Measurements from ENCODE around the gene SOX3.

Gene SOX3

GRCh38 chrX:140507223-140507981, 2.5 kb upstream of the SOX3 start:
- no peak overlapping the region for H3K4me3 ChIP-seq (ENCODE audit: low read depth, low read length)
- no peak for DNase-seq (ENCODE audit: low read depth)
- no peak for TF ChIP-seq CTCF (IDR thresholded peaks at IDR 0.05; ENCODE audit: low read depth, low read length, missing control alignments)

GRCh38 chrX:140505421-140506337, 810 bp upstream of the SOX3 start:
- no peak for DNase-seq (ENCODE audit: low read depth)
- TF ChIP-seq CTCF (IDR thresholded peaks at IDR 0.05; ENCODE audit: low read depth, low read length, missing control alignments) = no peak
- no peak overlapping the region for H3K4me3 ChIP-seq (ENCODE audit: low read depth, low read length)

GRCh38 chrX:140503714-140504351, 1.0 kb downstream of the SOX3 start:
- no peak for TF ChIP-seq CTCF (IDR thresholded peaks at IDR 0.05; ENCODE audit: low read depth, low read length, missing control alignments)
- DNase-seq (ENCODE audit: low read depth) = no peak
- no peak overlapping the region for H3K4me3 ChIP-seq (ENCODE audit: low read depth, low read length)

- H3K4me3 ChIP-seq (ENCODE audit: low read depth, low read length) = no peak overlapping the region
- TF ChIP-seq CTCF (IDR thresholded peaks at IDR 0.05; ENCODE audit: low read depth, low read length, missing control alignments) = no peak
- no peak for DNase-seq (ENCODE audit: low read depth)
Measured at GRCh38 chrX:140503238-140503601, 1.6 kb downstream of the SOX3 start.

- no peak for TF ChIP-seq CTCF (IDR thresholded peaks at IDR 0.05; ENCODE audit: low read depth, low read length, missing control alignments)
- no peak overlapping the region for H3K4me3 ChIP-seq (ENCODE audit: low read depth, low read length)
- no peak for DNase-seq (ENCODE audit: low read depth)
Measured at GRCh38 chrX:140502491-140503237, 2.2 kb downstream of the SOX3 start.

- TF ChIP-seq CTCF (IDR thresholded peaks at IDR 0.05; ENCODE audit: low read depth, low read length, missing control alignments) = no peak
- no peak overlapping the region for H3K4me3 ChIP-seq (ENCODE audit: low read depth, low read length)
- no peak for DNase-seq (ENCODE audit: low read depth)
Measured at GRCh38 chrX:140501940-140502468, 2.9 kb downstream of the SOX3 start.
